CD4-positive, CD25-positive, alpha-beta regulatory T cell (primary cell): ENCODE results near the gene PPFIA2. TPM values are rescaled to one million over a fixed set of nuclear protein-coding genes. Genes with fewer than 3 reads are reported as not detected.
"Not testable (repeated sequence)": the region's sequence is repeated elsewhere in the genome, so short reads cannot be mapped to it uniquely, and the experiment has no call there.

Source experiments
- ATAC-seq, 2 donors: fragments of 150-1000 bp; cut with Tn5 transposase; one replicate each; pipeline ENCODE4 v1.10.0; 2021; ENCODE audit warnings: low read depth in 2 of 2, moderate number of reproducible peaks in 2 of 2, moderate library complexity in 1 of 2
- DNase-seq, 3 donors: peaks; one replicate each; pipeline versions ENCODE4 v3.0.0 to v3.0.0-alpha.2; 2012 to 2022; ENCODE audit warnings: mixed read lengths in 1 of 3
- H3K27ac ChIP-seq: one replicate; pipeline ENCODE4 v1.7.0; 2013; ENCODE audit warnings: mild to moderate bottlenecking, low read length; ENCODE audit not compliant: insufficient read depth, poor library complexity, severe bottlenecking
- H3K27me3 ChIP-seq: one replicate; pipeline ENCODE4 v1.7.0; 2013; ENCODE audit warnings: low read length; ENCODE audit not compliant: control insufficient read depth, insufficient read depth
- H3K36me3 ChIP-seq: one replicate; pipeline ENCODE4 v1.7.0; 2013; ENCODE audit warnings: mild to moderate bottlenecking, low read length, moderate library complexity; ENCODE audit not compliant: control insufficient read depth, insufficient read depth
- H3K4me1 ChIP-seq: 2 replicates; pipeline ENCODE4 v1.7.0; 2013; ENCODE audit warnings: mild to moderate bottlenecking, low read length; ENCODE audit not compliant: insufficient read depth, control insufficient read depth, poor library complexity, severe bottlenecking
- H3K4me3 ChIP-seq: one replicate; pipeline ENCODE4 v1.7.0; 2013; ENCODE audit warnings: low read depth, mild to moderate bottlenecking, low read length, moderate library complexity
- H3K9me3 ChIP-seq, 2 experiments: 1 replicate in 1 of 2; 2 replicates in 1 of 2; pipeline ENCODE4 v1.7.0; 2013; ENCODE audit warnings: low read length in 2 of 2, mild to moderate bottlenecking in 1 of 2, moderate library complexity in 1 of 2; ENCODE audit not compliant: control insufficient read depth in 2 of 2
- H3K27ac Mint-ChIP-seq, 3 donors: one replicate each; pipeline ENCODE4 v1.8.0; 2020 to 2022; ENCODE audit warnings: mild to moderate bottlenecking in 3 of 3, mixed read lengths in 3 of 3, moderate library complexity in 2 of 3
- H3K27me3 Mint-ChIP-seq: one replicate; pipeline ENCODE4 v1.8.0; 2022; ENCODE audit warnings: mild to moderate bottlenecking, mixed read lengths
- H3K36me3 Mint-ChIP-seq: one replicate; pipeline ENCODE4 v1.8.0; 2020; ENCODE audit warnings: mixed read lengths
- H3K4me1 Mint-ChIP-seq, 4 donors: one replicate each; pipeline ENCODE4 v1.8.0; 2020 to 2022; ENCODE audit warnings: mixed read lengths in 4 of 4, mild to moderate bottlenecking in 1 of 4
- H3K4me3 Mint-ChIP-seq, 4 donors: one replicate each; pipeline ENCODE4 v1.8.0; 2020 to 2022; ENCODE audit warnings: mild to moderate bottlenecking in 4 of 4, mixed read lengths in 4 of 4, moderate library complexity in 3 of 4
- H3K9me3 Mint-ChIP-seq, 7 donors: one replicate each; pipeline ENCODE4 v1.8.0; 2020 to 2022; ENCODE audit warnings: mixed read lengths in 7 of 7, mild to moderate bottlenecking in 3 of 7, moderate library complexity in 2 of 7
- polyA plus RNA-seq, 4 donors: library from polyadenylated mRNA; unstranded; fragments of 300-500 nt; fragmentation: Illumina TruSeq; gene quantifications; one replicate each; pipeline ENCODE4 v1.2.3, GENCODE V29; 2021
- total RNA-seq: library from RNA; stranded (reverse); gene quantifications from one replicate; pipeline ENCODE4 v1.2.3, GENCODE V29; 2022

PPFIA2 gene
- total and polyA plus RNA-seq, 5 donors from 2014 or later: not detected

GRCh38 chr12:81224626-81225025 lies 534.5 kb downstream of the PPFIA2 start:
- Histone ChIP-seq H3K27me3 (no peaks in the 10 kb centered on the region), H3K27ac (no peak overlapping the region), H3K9me3 (no peaks in the 10 kb centered on the region), H3K4me1 (no peaks in the 10 kb centered on the region), H3K4me3 (no peak overlapping the region), H3K36me3 (no peaks in the 10 kb centered on the region)
- H3K4me3 Mint-ChIP-seq: no peak overlapping the region
- H3K4me1 Mint-ChIP-seq: no peaks in the 10 kb centered on the region
- peaks cover 0 to 11% (median 4%) of the 10 kb centered on the region in 7 donors for H3K9me3 Mint-ChIP-seq
- no peak for DNase-seq
- no peaks in the 10 kb centered on the region for H3K36me3 Mint-ChIP-seq
- peaks cover 5% of the 10 kb centered on the region for H3K27me3 Mint-ChIP-seq
- H3K27ac Mint-ChIP-seq: no peak overlapping the region
- no peak for ATAC-seq

GRCh38 chr12:81222846-81223592 lies 536.1 kb downstream of the PPFIA2 start:
- H3K27me3 ChIP-seq: no peaks in the 10 kb centered on the region
- H3K9me3 Mint-ChIP-seq: peaks cover 0 to 11% (median 4%) of the 10 kb centered on the region in 7 donors
- ATAC-seq: no peak
- DNase-seq: no peak
- no peaks in the 10 kb centered on the region for H3K4me1 ChIP-seq
- no peak overlapping the region for H3K27ac Mint-ChIP-seq
- H3K4me3 Mint-ChIP-seq: no peak overlapping the region
- no peaks in the 10 kb centered on the region for H3K36me3 Mint-ChIP-seq
- H3K4me1 Mint-ChIP-seq: no peaks in the 10 kb centered on the region
- no peaks in the 10 kb centered on the region for H3K9me3 ChIP-seq
- H3K36me3 ChIP-seq: no peaks in the 10 kb centered on the region
- no peak overlapping the region for H3K4me3 ChIP-seq
- peaks cover 5% of the 10 kb centered on the region for H3K27me3 Mint-ChIP-seq
- H3K27ac ChIP-seq: no peak overlapping the region

DNA sequence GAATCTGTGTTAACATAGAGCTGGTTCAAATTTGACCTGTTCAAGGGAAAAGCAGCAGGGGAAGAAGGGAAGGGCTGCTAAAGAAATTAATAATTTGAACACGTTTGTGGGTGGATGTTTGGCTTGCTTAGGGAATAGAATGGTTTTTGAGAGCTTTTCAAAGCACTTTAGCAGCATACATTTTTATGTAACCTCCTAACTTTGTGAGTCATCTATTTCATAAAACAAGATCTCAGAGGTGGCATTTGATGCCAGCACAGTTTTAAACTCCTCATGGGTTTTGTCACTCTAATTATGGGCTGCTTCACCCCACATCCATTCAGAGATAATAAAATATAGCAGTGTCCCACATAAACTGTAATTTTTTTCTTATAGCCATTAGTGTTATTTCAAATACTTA lies 537.5 kb downstream of the PPFIA2 start:
- Histone ChIP-seq H3K4me1 (no peaks in the 10 kb centered on the region), H3K9me3 (no peaks in the 10 kb centered on the region), H3K4me3 (no peak overlapping the region), H3K36me3 (no peaks in the 10 kb centered on the region), H3K27me3 (no peaks in the 10 kb centered on the region), H3K27ac (no peak overlapping the region)
- H3K4me1 Mint-ChIP-seq: no peaks in the 10 kb centered on the region
- H3K4me3 Mint-ChIP-seq: no peak overlapping the region
- DNase-seq: no peak
- peaks cover 0 to 11% (median 0%) of the 10 kb centered on the region in 7 donors for H3K9me3 Mint-ChIP-seq
- no peak for ATAC-seq
- peaks cover 5% of the 10 kb centered on the region for H3K27me3 Mint-ChIP-seq
- H3K36me3 Mint-ChIP-seq: no peaks in the 10 kb centered on the region
- H3K27ac Mint-ChIP-seq: no peak overlapping the region

DNA sequence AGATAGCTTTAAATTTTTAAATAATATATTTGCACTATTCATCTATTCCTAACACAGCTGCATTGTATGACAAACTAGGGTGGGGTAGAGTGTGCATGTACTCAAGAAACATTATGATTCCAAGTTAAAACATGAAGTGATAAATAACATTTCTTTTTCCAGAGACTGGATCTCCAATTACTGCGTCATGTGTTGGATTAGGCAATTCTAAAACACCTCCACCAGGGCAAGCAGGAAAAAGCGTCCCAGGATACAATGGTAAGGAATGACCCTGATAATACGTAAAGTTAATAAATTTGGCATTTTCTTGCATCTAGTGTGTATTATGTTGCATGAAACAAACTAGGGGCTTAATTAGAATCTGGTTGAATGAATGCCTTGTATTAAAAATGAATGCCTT lies 542.4 kb downstream of the PPFIA2 start:
- Mint-ChIP-seq H3K27ac (no peak overlapping the region), H3K27me3 (no peaks in the 10 kb centered on the region), H3K4me1 (no peaks in the 10 kb centered on the region), H3K9me3 (peaks cover 0 to 7% (median under 1%) of the 10 kb centered on the region in 7 donors), H3K4me3 (no peak overlapping the region), H3K36me3 (no peaks in the 10 kb centered on the region)
- no peaks in the 10 kb centered on the region for H3K9me3 ChIP-seq
- no peaks in the 10 kb centered on the region for H3K27me3 ChIP-seq
- no peaks in the 10 kb centered on the region for H3K36me3 ChIP-seq
- no peaks in the 10 kb centered on the region for H3K4me1 ChIP-seq
- no peak overlapping the region for H3K4me3 ChIP-seq
- ATAC-seq (no peak), DNase-seq (no peak)
- no peak overlapping the region for H3K27ac ChIP-seq

- H3K27me3 Mint-ChIP-seq: no peaks in the 10 kb centered on the region
- Histone ChIP-seq H3K4me3 (no peak overlapping the region), H3K36me3 (no peaks in the 10 kb centered on the region), H3K4me1 (no peaks in the 10 kb centered on the region), H3K9me3 (no peaks in the 10 kb centered on the region), H3K27ac (no peak overlapping the region), H3K27me3 (no peaks in the 10 kb centered on the region)
- H3K36me3 Mint-ChIP-seq: no peaks in the 10 kb centered on the region
- no peak for DNase-seq
- H3K9me3 Mint-ChIP-seq: peaks cover 0 to 7% (median 1%) of the 10 kb centered on the region in 7 donors
- no peak overlapping the region for H3K4me3 Mint-ChIP-seq
- no peak for ATAC-seq
- no peaks in the 10 kb centered on the region for H3K4me1 Mint-ChIP-seq
- H3K27ac Mint-ChIP-seq: no peak overlapping the region
Observed at GRCh38 chr12:81212996-81213696, 546.0 kb downstream of the PPFIA2 start.

DNA sequence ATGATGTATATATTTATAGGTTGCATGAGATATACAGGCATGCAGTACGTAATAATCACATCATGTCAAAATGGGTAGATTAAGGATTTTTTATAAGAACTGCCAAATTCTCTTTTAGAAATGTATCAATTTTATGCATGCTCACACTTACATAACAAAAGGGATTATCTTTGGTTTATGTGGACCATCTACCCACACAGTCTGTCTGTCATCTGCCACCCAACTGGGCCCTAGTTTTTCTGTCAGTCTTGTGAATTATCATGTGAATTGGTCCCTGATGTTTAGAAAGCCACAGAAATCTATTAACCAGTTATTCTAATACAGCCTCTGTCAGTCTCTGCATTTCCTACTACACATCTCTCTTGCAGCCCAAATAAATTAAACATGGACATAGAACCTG lies 547.8 kb downstream of the PPFIA2 start:
- no peaks in the 10 kb centered on the region for H3K27me3 ChIP-seq
- H3K27ac Mint-ChIP-seq: no peak overlapping the region
- no peaks in the 10 kb centered on the region for H3K4me1 ChIP-seq
- no peaks in the 10 kb centered on the region for H3K4me1 Mint-ChIP-seq
- H3K4me3 ChIP-seq: no peak overlapping the region
- H3K36me3 Mint-ChIP-seq: no peaks in the 10 kb centered on the region
- no peaks in the 10 kb centered on the region for H3K36me3 ChIP-seq
- DNase-seq (no peak), ATAC-seq (no peak)
- H3K4me3 Mint-ChIP-seq: no peak overlapping the region
- no peaks in the 10 kb centered on the region for H3K27me3 Mint-ChIP-seq
- H3K9me3 Mint-ChIP-seq: peaks cover 0 to 7% (median 1%) of the 10 kb centered on the region in 7 donors
- no peak overlapping the region for H3K27ac ChIP-seq
- no peaks in the 10 kb centered on the region for H3K9me3 ChIP-seq

DNA sequence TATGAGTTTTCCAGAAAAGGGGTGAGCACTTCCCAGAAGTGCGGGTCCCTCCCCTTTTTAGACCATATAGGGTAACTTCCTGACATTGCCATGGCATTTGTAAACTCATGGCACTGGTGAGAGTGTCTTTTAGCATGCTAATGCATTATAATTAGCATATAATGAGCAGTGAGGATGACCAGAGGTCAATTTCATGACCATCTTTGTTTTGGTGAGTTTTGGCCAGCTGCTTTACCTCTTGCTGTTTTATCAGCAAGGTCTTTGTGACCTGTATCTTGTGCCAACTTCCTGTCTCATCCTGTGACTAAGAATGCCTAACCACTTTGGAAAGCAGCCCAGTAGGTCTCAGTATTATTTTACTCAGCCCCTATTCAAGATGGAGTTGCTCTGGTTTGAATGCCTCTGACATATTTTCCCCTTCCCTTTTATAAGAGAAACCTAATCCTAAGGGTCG lies 549.4 kb downstream of the PPFIA2 start:
- H3K4me1 ChIP-seq, H3K4me3 Mint-ChIP-seq, H3K4me1 Mint-ChIP-seq, DNase-seq, H3K27ac Mint-ChIP-seq, H3K36me3 Mint-ChIP-seq, H3K27ac ChIP-seq, ATAC-seq, H3K4me3 ChIP-seq, H3K36me3 ChIP-seq, H3K9me3 ChIP-seq, H3K27me3 Mint-ChIP-seq, H3K27me3 ChIP-seq: not testable (repeated sequence)
- H3K9me3 Mint-ChIP-seq: peaks cover 0 to 13% (median 2%) of the 10 kb centered on the region in 7 donors

- no peaks in the 10 kb centered on the region for H3K4me1 ChIP-seq
- no peaks in the 10 kb centered on the region for H3K9me3 ChIP-seq
- H3K4me1 Mint-ChIP-seq: no peaks in the 10 kb centered on the region
- no peaks in the 10 kb centered on the region for H3K36me3 Mint-ChIP-seq
- ATAC-seq: no peak
- H3K27me3 ChIP-seq: no peaks in the 10 kb centered on the region
- H3K27me3 Mint-ChIP-seq: no peaks in the 10 kb centered on the region
- no peaks in the 10 kb centered on the region for H3K36me3 ChIP-seq
- no peak overlapping the region for H3K4me3 ChIP-seq
- no peak overlapping the region for H3K27ac ChIP-seq
- peaks cover 0 to 11% (median 2%) of the 10 kb centered on the region in 7 donors for H3K9me3 Mint-ChIP-seq
- H3K4me3 Mint-ChIP-seq: no peak overlapping the region
- no peak for DNase-seq
- H3K27ac Mint-ChIP-seq: no peak overlapping the region
Observed at GRCh38 chr12:81209012-81209411, 550.1 kb downstream of the PPFIA2 start.
